ENCODE data around the gene PRKN.

Gene PRKN

DNA sequence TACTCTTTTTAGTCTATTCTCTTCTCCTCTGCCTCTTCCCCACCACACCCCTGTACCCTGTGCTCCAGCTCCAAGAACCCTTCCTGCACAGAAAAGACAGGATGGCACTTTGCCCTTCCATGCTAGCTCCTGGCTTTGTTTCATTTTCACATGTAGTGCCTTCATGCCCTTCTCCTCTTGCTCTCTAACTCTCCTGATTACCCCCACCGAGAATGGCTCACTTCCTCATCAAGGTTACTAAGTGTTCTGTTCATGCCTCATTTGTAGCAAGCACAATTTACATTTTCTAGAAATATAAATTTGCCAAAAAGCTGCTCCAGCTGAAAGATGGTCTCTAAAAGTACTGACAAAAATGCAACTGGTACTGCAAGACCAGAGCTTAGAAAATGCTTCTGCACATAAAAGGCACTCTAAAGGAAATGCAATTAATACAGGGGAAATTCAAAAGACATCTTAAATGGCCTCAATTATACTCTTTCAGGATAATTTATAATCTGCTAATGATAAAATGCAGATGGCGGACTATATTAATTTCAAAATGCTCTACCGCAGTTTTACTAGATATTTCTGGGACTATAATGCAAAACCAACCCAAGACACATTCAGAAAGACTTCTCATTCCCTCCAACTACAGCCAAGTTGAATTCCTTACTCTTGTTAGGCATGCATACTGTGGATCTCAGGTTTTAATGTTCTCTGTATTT lies 570.2 kb downstream of the PRKN start:
- no peak for DNase-seq

DNA sequence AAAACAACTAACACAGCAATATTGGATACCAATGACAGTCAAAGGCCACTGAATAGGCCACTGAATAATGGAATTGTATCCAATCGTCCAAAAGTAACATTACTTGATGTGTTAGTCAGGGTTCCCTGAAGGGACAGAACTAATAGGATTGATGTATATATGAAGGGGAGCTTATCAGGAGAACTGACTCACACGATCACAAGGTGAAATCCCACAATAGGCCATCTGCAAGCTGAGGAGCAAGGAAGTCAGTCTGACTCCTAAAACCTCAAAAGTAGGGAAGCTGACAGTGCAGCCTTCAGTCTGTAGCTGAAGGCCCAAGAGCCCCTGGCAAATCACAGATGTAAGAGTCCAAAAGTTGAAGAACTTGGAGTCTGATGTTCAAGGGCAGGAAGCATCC lies 571.4 kb downstream of the PRKN start:
- DNase-seq, result no peak

DNA sequence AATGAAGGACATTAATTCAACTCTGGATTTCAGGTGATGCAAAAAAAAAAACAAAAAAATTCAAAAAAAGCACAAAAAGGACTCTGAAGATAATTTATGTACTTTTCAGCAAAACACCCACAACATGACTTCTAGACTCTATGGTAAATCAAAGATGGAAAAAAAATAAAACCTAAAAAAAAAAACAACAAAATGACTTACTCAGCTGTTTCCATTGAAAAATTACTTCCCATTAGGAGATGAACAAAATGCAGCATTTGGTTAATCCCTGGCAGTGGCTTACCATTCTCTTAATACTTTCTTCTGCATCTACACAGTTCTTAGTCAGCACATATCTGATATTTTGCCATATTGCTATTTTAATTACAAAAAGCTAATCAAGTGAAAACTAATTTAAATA lies 572.6 kb downstream of the PRKN start:
- no peak for DNase-seq

DNA sequence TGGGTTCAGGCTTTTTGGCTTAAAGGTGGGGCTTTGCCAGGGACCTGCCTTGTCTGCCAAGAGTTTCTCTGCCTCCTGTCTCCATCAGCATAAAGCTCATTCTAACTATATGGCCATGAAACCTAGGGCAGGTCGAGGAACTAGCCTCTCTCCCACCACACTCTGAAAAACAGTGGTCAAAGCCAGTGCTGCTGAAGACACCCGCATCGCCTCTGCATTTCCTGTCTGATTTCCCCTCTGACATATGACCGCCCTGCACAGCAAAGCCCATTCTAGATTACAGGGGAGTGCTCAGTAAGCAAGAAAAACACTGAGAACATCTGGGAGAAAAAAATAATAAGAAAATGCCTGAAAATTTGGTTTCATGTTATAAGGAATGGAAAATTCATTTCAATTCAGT lies 573.6 kb downstream of the PRKN start:
- no peak for DNase-seq

DNA sequence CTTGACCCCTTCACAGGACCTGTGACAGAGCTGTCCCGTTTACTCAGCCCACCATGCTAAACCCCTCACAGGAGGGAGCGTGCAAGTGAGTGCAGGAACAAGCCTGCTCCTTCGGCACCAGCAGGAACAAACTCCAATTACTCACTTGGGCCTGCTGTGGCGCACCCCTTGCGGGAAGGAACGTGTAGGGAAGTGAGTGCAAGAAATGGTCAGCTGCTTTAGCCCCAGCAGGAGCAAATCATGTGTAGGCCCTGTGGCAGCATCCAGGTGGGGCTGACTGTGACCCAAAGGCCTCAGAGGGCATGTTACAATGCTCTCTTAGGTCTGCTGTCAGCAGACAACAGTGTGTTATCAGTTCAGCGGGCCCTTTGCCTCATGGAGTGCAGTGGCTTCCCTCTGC lies 574.4 kb downstream of the PRKN start:
- DNase-seq, result no peak

DNA sequence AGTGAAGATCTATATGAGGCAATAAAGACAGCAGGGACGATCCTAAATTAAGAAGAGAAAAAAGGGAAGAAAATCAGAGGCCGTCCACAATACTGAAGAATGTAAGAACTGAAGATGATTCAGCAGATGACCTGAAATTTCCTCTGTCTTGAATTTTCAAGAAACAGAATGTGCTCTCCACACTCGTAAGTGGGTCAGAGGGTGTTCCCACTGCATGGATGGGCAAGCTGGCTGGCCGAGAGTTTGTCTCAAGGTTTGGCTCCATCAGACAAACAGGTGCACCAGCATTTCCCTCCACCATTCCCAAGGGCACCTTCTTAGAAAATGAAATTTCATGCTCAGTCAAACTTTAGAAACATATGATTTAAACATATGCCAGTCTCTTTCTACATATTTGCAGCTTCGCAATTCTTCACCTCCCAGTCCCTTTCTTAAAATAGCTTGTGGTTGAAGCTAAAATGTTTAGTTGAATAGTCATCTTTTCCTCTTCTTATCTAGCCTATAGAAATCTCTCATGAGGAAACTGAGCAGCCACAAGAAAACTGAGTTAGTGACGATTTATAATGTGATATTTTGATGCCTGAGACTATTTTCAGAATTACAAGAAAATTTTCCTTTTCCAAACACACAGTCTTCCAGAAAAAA lies 576.4 kb downstream of the PRKN start:
- DNase-seq, result no peak

DNA sequence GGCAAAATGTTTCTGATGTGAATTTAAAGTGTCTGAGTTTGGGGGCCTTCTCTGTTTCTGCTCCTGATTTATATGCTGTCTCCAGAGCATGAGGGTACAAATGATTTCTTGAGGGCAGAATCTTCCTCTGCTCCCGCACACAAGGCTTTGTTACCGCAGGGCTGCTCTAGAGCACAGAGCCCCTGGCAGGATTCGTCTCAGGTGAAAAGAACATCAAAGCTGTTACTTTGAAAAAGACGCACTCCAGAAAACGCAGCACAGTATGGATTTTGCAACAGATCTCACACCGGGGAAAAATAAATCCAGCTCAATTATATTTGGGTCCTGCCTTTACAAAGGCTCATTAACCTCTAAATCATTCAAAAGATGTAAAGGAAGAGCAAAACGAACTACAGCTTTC lies 577.3 kb downstream of the PRKN start:
- no peak for DNase-seq

DNA sequence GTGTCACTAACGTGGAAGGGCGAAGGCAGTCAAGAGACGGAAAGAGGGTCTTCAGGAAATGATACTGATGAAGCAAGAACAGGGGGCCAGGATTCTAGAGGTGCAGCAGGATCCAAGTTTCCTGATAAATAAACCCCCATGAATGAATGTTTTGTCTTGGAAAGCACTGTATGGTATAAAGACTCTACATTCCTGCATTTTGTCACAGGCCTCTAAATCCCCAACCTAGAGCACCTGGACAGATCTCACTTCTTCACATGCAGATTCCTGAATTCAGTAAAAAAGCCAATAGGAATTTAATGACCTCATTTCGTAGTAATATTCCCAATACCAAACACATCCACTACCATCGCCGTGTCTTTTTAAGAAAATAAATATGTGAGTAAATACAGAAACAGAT lies 577.8 kb downstream of the PRKN start:
- DNase-seq, result no peak

DNA sequence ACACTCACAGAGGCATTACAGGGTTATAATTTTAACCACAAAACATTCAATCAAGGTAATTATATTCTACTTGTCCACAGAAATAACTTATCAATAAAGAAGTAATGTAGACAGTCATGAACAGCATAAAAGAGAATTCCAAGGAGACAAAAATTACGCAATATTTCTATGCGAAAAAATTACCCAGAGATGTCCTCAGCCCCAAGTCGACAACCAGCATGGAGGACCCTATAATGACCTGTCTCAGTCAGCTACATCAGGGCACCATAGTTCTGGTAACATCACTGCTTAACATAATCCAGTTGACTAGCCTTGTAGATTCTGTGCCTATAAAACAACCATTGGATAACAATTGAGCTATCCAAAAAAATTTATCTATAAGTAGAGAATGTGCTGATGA lies 579.8 kb downstream of the PRKN start:
- DNase-seq, result no peak

DNA sequence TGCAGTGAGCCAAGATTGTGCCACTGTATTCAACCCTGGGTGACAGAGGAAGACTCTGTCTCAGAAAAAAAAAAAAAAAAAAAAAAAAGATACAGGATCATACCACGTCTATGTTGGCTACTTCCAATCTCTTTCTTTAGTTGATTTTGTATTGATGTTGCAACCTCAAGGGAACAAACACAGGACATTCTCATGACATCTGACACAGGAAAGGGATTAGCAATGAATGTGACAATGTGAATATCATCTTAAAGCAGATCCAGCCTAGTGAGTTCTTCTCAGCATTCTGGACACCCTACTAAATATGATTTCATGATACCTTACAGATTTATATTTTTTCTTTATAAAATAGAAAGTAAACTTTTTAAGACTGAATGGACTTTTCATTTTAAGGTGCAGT lies 580.3 kb downstream of the PRKN start:
- DNase-seq, result no peak

DNA sequence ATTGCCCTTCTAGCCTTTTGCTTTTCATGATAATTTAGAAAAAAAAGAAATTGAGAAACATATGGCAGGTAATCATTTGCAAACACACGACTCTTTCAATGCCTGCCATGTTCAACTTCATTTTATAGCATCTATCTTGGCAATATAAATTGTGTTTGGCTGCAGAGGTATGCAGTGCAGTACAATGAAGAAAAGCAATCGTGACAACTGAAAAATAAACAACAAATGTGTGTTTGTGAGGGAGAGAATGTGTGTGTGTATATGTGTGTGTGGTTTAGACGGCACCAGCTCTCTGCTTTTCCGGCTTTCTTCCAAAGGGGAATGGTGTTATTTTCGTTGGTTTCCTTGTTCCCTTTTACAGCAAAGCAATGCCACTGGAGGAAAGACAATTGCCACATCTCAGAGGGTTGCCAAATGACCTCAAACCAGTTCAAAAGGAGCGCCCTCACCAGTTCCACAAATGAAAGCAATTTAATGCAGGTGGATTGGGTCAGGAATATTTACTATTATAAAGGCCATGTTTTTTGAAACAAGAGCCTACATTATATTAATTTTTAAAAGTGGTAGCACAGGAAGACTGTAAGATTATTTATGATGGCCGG lies 587.2 kb downstream of the PRKN start:
- DNase-seq, result no peak

DNA sequence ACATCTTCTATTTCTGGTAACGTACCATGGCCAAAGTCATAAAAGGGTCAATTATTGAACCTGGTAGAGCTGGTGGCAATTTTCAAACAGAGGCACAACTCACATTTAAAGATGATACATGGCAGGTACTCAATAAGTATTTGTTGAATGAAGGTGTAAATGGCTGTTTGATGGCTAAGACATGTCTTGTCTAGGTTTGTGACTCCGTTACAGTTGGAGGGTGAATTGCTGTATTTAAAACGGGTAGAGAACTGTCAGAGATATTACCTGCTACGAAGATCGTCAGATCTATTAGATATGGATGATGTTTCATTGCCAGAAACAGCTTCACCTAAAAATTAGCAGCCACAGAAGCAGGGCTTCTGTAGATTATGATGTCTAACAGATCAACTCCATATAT lies 601.9 kb downstream of the PRKN start:
- DNase-seq, result no peak

DNA sequence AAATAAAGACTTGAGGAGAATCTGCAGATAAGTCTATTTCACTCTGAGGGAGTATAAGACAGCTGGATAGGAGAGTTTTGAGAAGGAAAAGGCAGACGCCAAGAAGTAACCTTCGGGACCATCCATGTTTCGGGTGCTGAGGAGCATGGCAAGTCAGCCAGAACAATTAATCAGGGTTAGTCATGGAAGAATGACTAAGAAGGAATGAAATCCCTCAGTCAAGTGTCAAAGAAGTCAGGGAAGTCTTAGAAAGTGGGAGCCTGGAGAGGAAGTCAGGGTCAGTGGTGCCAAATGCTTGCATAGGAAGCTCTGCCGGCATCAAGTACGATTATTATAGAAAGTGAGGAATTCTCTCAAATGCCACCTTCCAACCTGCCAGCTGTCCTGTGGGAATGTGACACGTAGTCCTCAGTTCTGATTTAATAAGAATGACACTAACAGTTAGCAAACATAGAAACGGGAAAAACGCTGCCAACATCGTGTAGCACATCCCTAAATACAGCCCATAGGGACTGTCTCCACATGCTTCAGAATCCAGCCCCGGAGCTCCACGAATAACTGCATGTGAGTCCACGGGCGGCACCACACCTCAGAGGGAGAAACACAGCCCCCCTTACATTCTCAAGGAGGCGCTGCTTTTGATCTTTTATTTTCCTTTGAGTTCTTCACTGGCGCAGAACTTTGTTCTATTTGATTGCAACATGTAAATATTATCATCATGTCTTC lies 602.7 kb downstream of the PRKN start:
- DNase-seq, result no peak

DNA sequence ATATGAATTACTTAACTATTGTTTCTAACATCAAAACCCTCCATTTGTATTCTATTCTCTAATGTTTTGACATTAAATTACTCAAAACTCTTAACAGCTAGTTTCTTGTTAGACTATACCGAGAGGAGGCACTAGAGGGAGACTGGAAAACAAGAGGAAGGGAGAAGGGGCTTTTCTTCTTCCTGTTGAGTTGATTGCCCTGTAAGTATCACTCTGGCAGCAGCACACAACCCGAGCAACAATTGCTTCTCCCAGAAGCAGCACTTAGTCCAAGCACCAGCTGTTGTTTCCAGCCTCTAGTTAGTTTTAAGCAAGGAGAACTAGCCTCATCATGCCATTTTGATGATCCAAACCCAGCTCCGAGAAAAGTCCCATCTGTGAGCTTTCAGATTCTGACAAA lies 603.8 kb downstream of the PRKN start:
- no peak for DNase-seq

DNA sequence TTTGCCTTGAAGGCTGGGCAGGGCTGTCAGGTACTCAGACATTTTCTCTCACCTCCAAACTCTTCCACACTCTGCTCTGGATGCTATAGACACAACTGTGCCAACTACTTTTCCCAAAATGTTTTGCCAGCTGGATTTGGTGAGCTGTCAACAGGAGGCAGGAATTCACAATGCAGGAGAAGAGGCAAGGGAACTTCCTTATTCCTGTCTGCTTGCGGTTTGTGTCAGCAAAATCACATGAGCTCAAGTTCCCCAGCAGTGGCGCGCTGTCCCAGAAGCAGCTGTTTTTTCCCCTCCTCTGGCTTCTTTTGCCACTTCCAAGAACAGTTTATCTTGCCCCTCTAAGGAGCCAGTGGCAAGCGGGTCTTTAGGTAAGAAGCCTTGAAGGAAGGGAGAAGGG lies 608.2 kb downstream of the PRKN start:
- no peak for DNase-seq

DNA sequence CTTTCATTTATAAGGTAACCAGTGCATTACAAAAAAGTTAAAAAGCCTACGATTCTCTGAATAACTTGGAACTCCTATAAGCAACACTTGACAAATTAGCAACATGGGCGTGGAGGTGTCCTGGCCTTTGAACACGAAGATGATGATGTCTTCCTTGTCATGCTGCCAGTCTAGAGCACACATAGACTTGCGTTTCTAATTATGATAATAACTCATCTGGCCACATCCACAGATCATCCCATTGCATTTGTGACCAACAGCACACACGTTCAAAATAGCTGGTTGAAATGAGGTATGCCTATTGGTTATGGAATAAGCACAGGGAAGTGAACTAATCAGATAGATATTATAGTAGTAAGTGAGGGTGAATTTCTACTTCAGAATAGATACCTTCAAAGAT lies 608.9 kb downstream of the PRKN start:
- no peak for DNase-seq

DNA sequence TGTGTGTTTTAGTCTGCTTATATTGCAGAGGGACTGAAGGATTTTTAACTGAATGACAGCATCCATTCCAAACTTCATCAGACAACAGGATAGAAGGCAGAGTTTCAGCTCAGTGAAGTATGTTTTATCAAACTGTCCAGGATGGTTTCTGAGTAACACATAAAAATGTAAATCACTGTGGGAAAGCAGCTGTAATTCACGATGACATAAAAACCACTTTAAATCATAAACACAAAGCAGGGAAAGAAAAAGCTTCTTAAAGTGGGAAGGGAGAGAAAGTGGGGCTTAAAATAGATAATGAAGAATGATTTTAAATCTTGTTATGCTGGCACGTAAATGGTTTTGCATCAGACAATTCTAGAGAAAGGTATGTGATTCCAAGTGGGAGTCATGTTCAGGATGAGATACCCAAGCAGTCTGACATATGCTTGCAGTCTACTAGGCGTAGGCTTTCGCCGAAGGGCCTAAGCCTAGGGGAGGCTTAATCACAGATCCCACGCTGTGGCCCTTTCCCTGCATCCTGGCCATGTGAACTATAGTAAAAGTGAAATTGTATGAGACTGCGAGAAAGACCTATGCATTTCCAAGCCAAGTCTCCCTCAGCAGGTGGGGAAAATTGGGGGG lies 610.6 kb downstream of the PRKN start:
- DNase-seq, result no peak

DNA sequence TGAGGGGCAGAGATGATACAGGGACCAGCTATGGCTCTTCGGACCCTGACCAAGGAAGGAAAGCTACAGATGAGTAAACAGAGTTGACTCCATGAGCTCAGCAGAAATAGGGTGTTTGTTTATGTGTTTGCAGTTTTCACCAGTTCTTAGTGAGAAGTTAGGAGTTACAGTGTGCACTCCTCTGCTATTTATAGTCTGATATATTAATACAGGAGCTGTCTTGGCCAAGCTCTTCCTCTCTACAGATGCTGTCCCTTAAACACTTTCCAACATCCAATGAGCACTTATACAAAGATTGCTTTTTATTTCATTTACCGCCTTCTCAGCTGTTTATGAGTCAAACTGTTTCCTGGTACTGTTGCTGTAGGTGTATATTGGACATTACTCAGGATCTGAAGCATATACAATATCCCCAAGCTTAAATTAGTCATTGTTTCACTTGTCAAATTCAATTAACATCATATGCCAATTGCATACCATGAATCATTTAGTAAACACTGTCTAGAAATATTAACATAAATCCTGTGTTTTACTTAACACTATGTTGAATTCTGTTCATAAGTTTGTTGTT lies 618.0 kb downstream of the PRKN start:
- no peak for DNase-seq

DNA sequence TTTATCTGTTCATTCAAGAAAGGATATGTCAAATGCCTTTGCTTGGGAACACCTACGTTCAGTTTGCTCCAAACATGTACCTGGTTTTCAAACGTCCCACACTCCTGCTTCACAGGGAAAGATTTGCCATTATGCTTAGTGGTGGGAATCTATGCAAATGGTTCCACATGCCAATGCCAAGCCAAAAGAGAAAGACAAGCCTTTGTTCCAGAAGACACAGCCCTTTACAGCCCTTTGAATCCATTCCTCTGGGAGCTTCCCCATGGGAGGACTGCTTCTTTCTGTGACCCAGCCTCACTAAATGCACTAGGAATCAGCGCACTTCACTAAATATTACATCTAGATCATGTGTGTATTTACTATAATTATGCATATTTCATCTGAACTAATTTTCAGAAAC lies 619.5 kb downstream of the PRKN start:
- no peak for DNase-seq

DNA sequence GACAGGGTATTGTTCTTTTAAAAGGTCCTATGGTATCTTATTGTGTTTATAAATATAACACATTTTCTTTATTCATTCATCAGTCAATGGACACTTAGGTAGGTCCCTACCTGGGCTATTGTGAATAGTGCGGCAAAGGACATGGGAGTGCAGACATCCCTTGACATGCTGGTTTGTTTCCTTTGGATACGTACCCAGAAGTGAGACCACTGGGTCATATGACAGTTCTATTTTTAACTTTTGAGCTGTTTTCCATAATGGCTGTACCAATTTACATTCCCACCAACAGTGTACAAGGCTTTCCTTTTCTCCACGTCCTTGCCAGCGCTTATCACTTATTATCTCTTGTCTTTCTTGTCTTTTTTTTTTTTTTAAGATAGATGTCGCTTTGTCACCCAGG lies 627.5 kb downstream of the PRKN start:
- no peak for DNase-seq

DNA sequence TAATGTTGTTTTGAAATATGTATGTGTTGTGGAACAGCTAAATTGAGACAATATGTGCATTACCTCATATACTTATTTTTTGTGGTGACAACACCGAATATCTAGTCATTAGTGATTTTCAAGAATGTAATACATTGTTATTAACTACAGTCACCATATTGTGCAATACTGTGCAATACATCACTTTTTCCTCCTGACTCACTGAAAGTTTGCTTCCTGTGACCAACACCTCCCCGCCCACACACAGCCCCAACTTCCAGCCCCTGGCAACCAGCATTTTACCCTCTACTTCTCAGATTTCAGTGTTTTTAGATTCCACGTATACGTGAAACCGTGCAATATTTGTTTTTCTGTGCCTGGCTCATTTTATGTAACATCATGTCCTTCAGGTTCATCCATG lies 627.9 kb downstream of the PRKN start:
- no peak for DNase-seq

DNA sequence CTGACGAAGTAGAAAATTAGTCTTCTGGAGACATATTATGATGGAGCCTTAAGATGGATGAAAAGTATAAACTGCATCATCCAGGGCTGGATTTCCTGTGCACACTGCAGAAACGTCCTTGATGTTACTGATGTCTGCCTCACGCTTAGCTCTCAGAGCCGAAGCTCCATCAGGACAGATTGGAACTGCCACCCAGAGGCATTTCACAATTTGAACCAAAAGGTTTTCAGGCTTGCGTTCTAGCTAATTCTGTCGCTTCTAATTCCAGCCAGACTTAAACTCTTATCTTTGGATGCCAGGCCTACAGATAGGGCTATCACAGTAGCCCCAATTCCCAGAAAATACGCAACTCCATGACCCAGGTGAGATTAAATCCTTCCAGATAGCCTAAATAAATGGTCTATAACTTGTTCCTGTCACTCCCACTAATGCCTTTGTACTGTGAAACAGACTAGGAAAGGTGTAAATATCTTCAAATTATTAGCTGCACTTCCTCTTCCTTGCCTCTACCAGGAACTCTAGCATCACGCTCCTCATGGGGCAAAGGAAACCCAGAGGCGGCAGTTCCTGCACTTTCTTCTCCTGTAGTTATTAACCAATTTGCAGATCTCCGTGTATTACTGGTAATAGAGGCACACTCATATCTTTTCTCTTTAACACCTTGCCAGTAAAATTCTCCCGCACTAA lies 634.6 kb downstream of the PRKN start:
- no peak for DNase-seq

DNA sequence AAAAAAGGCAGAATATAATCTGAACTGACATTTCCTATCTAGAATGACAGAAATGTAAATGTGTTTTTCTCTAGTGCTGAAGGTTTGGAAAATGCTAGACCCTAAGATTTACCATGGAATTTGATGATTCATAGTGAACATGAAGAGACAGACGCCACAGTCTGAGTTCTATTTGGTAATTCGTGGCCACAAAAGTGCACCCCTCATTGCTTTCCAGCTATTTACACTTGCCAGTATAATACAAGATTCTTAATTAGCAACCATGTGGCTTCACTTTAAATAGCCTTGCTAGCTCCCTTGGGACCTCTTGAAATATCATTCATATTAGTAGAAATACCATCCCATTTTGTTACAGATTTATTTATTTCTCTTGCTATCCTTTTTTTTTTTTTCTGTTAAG lies 636.8 kb downstream of the PRKN start:
- DNase-seq, result no peak

All from DMS79 (cell line).